Uterus (tissue), 2 donors: ENCODE results near the gene CSTB.

ENCODE experiments used
- POLR2A ChIP-seq, 2 donors: fragments of 450-650 bp; IDR thresholded peaks; one replicate each; pipeline ENCODE4 v1.6.1; 2016; ENCODE audit warnings: antibody characterized with exemption in 2 of 2, mild to moderate bottlenecking in 1 of 2, moderate library complexity in 1 of 2
- TF ChIP-seq, protein P1 (sequence below), 4 experiments: fragments of 200-600 bp in 2 of 4; fragments of 450-650 bp in 2 of 4; sonication (generic) in 2 of 4; IDR thresholded peaks; one replicate each; pipeline ENCODE4 v1.5.1; 2016 to 2019; ENCODE audit warnings: antibody characterized with exemption in 4 of 4, mild to moderate bottlenecking in 2 of 4, moderate library complexity in 1 of 4

DNA sequence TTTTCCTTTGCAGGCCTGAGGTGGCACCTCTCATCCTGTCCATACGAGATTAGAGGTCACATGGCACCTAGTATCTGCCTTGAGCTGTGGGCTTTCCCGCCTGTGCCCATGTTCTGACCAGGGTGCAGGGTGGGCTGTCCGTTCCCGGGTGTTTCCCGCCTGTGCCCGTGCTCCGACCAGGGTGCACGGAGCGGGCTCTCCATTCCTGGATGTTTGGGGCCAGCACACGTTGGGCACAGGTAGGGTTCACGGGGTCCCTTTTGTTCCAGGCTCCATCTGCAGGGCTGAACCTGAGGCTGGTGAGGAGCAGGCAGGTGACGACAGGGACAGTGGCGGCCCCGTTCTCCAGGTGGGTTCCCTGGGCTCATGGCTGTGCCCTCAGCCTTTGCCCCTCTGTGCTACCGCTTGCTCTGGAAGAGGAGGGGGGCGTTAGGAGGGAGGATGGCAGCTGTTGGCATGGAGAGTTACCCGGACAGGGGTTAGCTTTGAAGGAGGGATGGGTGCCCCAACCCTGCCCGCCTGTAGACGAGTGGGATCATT, 23.3 kb upstream of the CSTB start:
- TF ChIP-seq, protein P1, sequence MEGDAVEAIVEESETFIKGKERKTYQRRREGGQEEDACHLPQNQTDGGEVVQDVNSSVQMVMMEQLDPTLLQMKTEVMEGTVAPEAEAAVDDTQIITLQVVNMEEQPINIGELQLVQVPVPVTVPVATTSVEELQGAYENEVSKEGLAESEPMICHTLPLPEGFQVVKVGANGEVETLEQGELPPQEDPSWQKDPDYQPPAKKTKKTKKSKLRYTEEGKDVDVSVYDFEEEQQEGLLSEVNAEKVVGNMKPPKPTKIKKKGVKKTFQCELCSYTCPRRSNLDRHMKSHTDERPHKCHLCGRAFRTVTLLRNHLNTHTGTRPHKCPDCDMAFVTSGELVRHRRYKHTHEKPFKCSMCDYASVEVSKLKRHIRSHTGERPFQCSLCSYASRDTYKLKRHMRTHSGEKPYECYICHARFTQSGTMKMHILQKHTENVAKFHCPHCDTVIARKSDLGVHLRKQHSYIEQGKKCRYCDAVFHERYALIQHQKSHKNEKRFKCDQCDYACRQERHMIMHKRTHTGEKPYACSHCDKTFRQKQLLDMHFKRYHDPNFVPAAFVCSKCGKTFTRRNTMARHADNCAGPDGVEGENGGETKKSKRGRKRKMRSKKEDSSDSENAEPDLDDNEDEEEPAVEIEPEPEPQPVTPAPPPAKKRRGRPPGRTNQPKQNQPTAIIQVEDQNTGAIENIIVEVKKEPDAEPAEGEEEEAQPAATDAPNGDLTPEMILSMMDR (IDR thresholded peaks at IDR 0.05), result no peak
- TF ChIP-seq POLR2A (IDR thresholded peaks at IDR 0.05), result no peak
